SK-N-SH treated with all-trans-retinoic acid at 6 μM for 48 hours (cell line): ENCODE measurements around the gene TJP2.

ENCODE experiments used
- ATAC-seq: fragments of 200-7000 bp; cut with Tn5 transposase; 3 replicates; pipeline ENCODE4 v1.9.1; 2020; ENCODE audit warnings: mild to moderate bottlenecking, moderate library complexity
- ARNTL ChIP-seq: fragments of 450-650 bp; formaldehyde crosslinking; IDR thresholded peaks from 2 replicates; pipeline ENCODE4 v1.5.0; 2020; ENCODE audit warnings: low read depth, mild to moderate bottlenecking, moderate library complexity, borderline replicate concordance
- BACH2 ChIP-seq: fragments of 250-450 bp; sonication (Bioruptor Pico); IDR thresholded peaks from 2 replicates; pipeline ENCODE4 v1.9.0; 2021; ENCODE audit warnings: mild to moderate bottlenecking, borderline replicate concordance
- CREB5 ChIP-seq: fragments of 250-450 bp; sonication (Bioruptor Pico); IDR thresholded peaks from 2 replicates; pipeline ENCODE4 v1.5.1; 2020; ENCODE audit warnings: low read depth, mild to moderate bottlenecking, moderate library complexity
- CSDC2 ChIP-seq: fragments of 250-450 bp; sonication (Bioruptor Pico); IDR thresholded peaks from 2 replicates; pipeline ENCODE4 v1.5.0; 2020; ENCODE audit warnings: mild to moderate bottlenecking, moderate library complexity
- CSRNP3 ChIP-seq: fragments of 250-450 bp; sonication (Bioruptor Pico); IDR thresholded peaks from 2 replicates; pipeline ENCODE4 v1.5.1; 2021; ENCODE audit warnings: mild to moderate bottlenecking, moderate library complexity
- ESRRG ChIP-seq: fragments of 250-450 bp; sonication (Bioruptor Pico); IDR thresholded peaks from 2 replicates; pipeline ENCODE4 v1.6.1; 2021; ENCODE audit warnings: mild to moderate bottlenecking
- GLIS3 ChIP-seq: fragments of 250-450 bp; sonication (Bioruptor Pico); IDR thresholded peaks from 2 replicates; pipeline ENCODE4 v1.5.0; 2020; ENCODE audit warnings: mild to moderate bottlenecking, moderate library complexity
- ISL1 ChIP-seq: fragments of 250-450 bp; sonication (Bioruptor Pico); IDR thresholded peaks from 2 replicates; pipeline ENCODE4 v2.1.2; 2022; ENCODE audit warnings: mild to moderate bottlenecking, moderate library complexity
- OSR1 ChIP-seq: fragments of 250-450 bp; sonication (Bioruptor Pico); IDR thresholded peaks from 2 replicates; pipeline ENCODE4 v1.8.0; 2022; ENCODE audit warnings: moderate library complexity, mild to moderate bottlenecking, inconsistent platforms
- PATZ1 ChIP-seq: fragments of 250-450 bp; sonication (Bioruptor Pico); IDR thresholded peaks from 2 replicates; pipeline ENCODE4 v1.8.0; 2020; ENCODE audit warnings: mild to moderate bottlenecking, moderate library complexity, borderline replicate concordance
- POU6F1 ChIP-seq: fragments of 250-450 bp; sonication (Bioruptor Pico); IDR thresholded peaks from 2 replicates; pipeline ENCODE4 v1.8.0; 2021; ENCODE audit warnings: low read depth, mild to moderate bottlenecking, moderate library complexity, borderline replicate concordance
- PPARA ChIP-seq: fragments of 250-450 bp; sonication (Bioruptor Pico); IDR thresholded peaks from 2 replicates; pipeline ENCODE4 v1.5.0; 2020; ENCODE audit warnings: mild to moderate bottlenecking, borderline replicate concordance
- RARB ChIP-seq: fragments of 250-450 bp; sonication (Bioruptor Pico); IDR thresholded peaks from 2 replicates; pipeline ENCODE4 v1.8.0; 2021; ENCODE audit warnings: mild to moderate bottlenecking, moderate library complexity
- SNAI2 ChIP-seq: fragments of 250-450 bp; sonication (Bioruptor Pico); IDR thresholded peaks from 2 replicates; pipeline ENCODE4 v1.5.0; 2020; ENCODE audit warnings: mild to moderate bottlenecking, moderate library complexity
- TCF4 ChIP-seq: fragments of 250-450 bp; sonication (Bioruptor Pico); IDR thresholded peaks from 2 replicates; pipeline ENCODE4 v1.8.0; 2021; ENCODE audit warnings: mild to moderate bottlenecking, moderate library complexity, borderline replicate concordance
- TOX ChIP-seq: fragments of 250-450 bp; sonication (Bioruptor Pico); IDR thresholded peaks from 2 replicates; pipeline ENCODE4 v1.8.0; 2021; ENCODE audit warnings: mild to moderate bottlenecking, moderate library complexity, borderline replicate concordance
- TSHZ2 ChIP-seq: fragments of 250-450 bp; sonication (Bioruptor Pico); IDR thresholded peaks from 2 replicates; pipeline ENCODE4 v1.5.0; 2020; ENCODE audit warnings: mild to moderate bottlenecking, moderate library complexity
- ZC3H10 ChIP-seq: fragments of 250-450 bp; sonication (Bioruptor Pico); IDR thresholded peaks from 2 replicates; pipeline ENCODE4 v1.5.1; 2021; ENCODE audit warnings: mild to moderate bottlenecking, moderate library complexity
- ZFP3 ChIP-seq: fragments of 250-450 bp; sonication (Bioruptor Pico); IDR thresholded peaks from 2 replicates; pipeline ENCODE4 v1.5.0; 2020; ENCODE audit warnings: mild to moderate bottlenecking, moderate library complexity
- ZFP30 ChIP-seq: fragments of 450-650 bp; formaldehyde crosslinking; IDR thresholded peaks from 2 replicates; pipeline ENCODE4 v1.5.0; 2022; ENCODE audit warnings: mild to moderate bottlenecking, moderate library complexity
- ZNF565 ChIP-seq: fragments of 450-650 bp; formaldehyde crosslinking; conservative IDR thresholded peaks from 2 replicates; pipeline ENCODE4 v1.5.0; 2020; ENCODE audit warnings: low read depth, mild to moderate bottlenecking, moderate library complexity
- ZNF70 ChIP-seq: fragments of 450-650 bp; formaldehyde crosslinking; IDR thresholded peaks from 2 replicates; pipeline ENCODE4 v1.5.0; 2020; ENCODE audit warnings: mild to moderate bottlenecking, moderate library complexity
- ZNF8 ChIP-seq: fragments of 450-650 bp; formaldehyde crosslinking; IDR thresholded peaks from 2 replicates; pipeline ENCODE4 v1.5.0; 2020; ENCODE audit warnings: mild to moderate bottlenecking, moderate library complexity

Gene TJP2

GRCh38 chr9:69132361-69132760 lies 41.7 kb upstream of the TJP2 start:
- TF ChIP-seq SNAI2 (CRISPR knock-in tag) (no peak), POU6F1 (CRISPR knock-in tag) (no peak), TSHZ2 (CRISPR knock-in tag) (no peak), ISL1 (CRISPR knock-in tag) (no peak), BACH2 (CRISPR knock-in tag) (no peak), ZFP3 (no peak), ZNF565 (no peak), RARB (CRISPR knock-in tag) (no peak), OSR1 (CRISPR knock-in tag) (no peak), CSRNP3 (no peak), CREB5 (CRISPR knock-in tag) (no peak), ZFP30 (CRISPR knock-in tag) (no peak), PPARA (CRISPR knock-in tag) (no peak), TCF4 (no peak), ESRRG (no peak), ARNTL (no peak), ZNF70 (CRISPR knock-in tag) (no peak), CSDC2 (CRISPR knock-in tag) (no peak), ZC3H10 (CRISPR knock-in tag) (no peak), ZNF8 (no peak)
- no peak for ATAC-seq

GRCh38 chr9:69134412-69134811 lies 39.7 kb upstream of the TJP2 start:
- no peak for TF ChIP-seq ZNF8
- TF ChIP-seq ZNF70 (CRISPR knock-in tag), result no peak
- no peak for TF ChIP-seq ZFP30 (CRISPR knock-in tag)
- TF ChIP-seq ZNF565, result no peak
- no peak for TF ChIP-seq CSRNP3
- TF ChIP-seq ZC3H10 (CRISPR knock-in tag), result no peak
- TF ChIP-seq TOX (CRISPR knock-in tag), result no peak
- TF ChIP-seq GLIS3 (CRISPR knock-in tag), result no peak
- no peak for TF ChIP-seq BACH2 (CRISPR knock-in tag)
- no peak for TF ChIP-seq POU6F1 (CRISPR knock-in tag)
- no peak for TF ChIP-seq ESRRG
- no peak for TF ChIP-seq PATZ1 (CRISPR knock-in tag)
- TF ChIP-seq OSR1 (CRISPR knock-in tag), result no peak
- no peak for TF ChIP-seq ARNTL
- no peak for TF ChIP-seq TSHZ2 (CRISPR knock-in tag)
- TF ChIP-seq, all 23 proteins: peak for 0
- no peak for ATAC-seq
